ENCODE results near the gene MEIS2.

The MEIS2 gene

GRCh38 chr15:37112171-37112570, 11.8 kb upstream of the MEIS2 start:
- DNase-seq = no peak

DNA sequence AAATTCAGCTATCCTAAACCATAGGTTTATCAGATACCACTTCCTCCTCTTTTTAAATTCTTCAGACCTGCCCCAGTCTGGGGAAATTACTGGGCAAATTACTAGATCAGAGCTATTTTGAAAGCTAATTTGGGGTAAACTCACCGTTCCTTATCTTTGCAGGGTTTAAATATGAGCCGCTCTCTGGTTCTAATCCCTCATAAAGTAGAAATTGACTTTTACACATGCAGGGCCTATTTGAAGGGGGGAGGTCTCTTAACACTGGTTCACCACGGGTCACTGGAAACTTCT, 11.0 kb upstream of the MEIS2 start:
- no peak for DNase-seq

- DNase-seq = no peak
These were observed 9.7 kb upstream of the MEIS2 start for GRCh38 chr15:37109872-37110572.

- no peak for DNase-seq
These were observed 9.0 kb upstream of the MEIS2 start for GRCh38 chr15:37109168-37109871.

GRCh38 chr15:37108381-37109167, 8.2 kb upstream of the MEIS2 start:
- no peak for DNase-seq

DNA sequence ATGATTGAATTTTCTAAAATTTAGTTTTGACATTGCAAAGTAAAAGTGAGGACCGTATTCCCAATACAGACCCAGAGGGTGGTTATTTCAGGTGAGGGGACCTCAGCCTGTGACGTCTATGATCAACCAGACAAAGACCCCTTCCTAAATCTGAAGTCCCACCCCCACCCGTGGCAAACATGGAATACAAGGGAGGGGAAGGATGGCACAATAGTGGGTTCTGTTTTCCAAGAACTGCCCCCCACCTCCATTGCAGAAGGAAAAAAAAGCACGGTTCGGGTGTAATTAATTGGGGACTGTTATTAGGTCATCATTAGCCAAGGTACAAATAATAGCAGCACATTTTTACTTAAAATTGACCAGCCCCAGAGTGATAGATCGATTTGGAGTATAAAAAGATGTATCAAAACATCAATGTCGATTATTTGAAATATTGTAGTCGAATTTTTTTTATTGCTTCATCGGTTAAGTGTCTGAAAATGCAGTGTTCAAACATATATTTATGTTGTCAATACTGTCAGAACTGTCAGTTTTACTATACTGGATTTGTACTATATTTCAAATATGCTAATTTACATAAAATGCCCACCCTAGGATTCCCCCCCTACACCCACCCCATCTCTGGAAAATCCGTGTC, 7.5 kb upstream of the MEIS2 start:
- no peak for DNase-seq

- DNase-seq = no peak
These were observed 6.9 kb upstream of the MEIS2 start for GRCh38 chr15:37107071-37107743.

- no peak for DNase-seq
These were observed 6.2 kb upstream of the MEIS2 start for GRCh38 chr15:37106490-37107001.

GRCh38 chr15:37105889-37106288, 5.5 kb upstream of the MEIS2 start:
- no peak for DNase-seq

DNA sequence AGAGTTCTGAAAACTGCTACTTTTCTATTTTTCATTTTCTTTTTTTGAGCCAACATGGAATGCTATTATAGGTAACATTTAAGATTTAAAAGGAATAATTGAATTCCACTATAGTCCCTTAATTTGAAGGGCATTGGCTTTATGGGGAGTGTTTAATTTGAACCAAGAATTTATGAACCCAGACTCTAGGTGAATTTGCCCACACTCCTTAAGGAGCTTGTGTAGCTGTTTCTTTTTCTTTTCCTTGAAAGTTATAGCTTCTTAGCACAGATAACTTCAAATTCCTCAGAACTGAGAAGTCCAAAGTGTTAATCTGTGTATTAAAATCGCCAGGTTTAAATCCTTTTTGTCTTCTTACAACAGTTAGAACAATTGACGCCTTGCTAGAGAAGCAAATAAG, 4.7 kb upstream of the MEIS2 start:
- DNase-seq = no peak

GRCh38 chr15:37104424-37104981, 4.2 kb upstream of the MEIS2 start:
- no peak for DNase-seq

GRCh38 chr15:37103475-37104423, 3.4 kb upstream of the MEIS2 start:
- DNase-seq = no peak

GRCh38 chr15:37103163-37103435, 2.8 kb upstream of the MEIS2 start:
- DNase-seq = no peak

DNA sequence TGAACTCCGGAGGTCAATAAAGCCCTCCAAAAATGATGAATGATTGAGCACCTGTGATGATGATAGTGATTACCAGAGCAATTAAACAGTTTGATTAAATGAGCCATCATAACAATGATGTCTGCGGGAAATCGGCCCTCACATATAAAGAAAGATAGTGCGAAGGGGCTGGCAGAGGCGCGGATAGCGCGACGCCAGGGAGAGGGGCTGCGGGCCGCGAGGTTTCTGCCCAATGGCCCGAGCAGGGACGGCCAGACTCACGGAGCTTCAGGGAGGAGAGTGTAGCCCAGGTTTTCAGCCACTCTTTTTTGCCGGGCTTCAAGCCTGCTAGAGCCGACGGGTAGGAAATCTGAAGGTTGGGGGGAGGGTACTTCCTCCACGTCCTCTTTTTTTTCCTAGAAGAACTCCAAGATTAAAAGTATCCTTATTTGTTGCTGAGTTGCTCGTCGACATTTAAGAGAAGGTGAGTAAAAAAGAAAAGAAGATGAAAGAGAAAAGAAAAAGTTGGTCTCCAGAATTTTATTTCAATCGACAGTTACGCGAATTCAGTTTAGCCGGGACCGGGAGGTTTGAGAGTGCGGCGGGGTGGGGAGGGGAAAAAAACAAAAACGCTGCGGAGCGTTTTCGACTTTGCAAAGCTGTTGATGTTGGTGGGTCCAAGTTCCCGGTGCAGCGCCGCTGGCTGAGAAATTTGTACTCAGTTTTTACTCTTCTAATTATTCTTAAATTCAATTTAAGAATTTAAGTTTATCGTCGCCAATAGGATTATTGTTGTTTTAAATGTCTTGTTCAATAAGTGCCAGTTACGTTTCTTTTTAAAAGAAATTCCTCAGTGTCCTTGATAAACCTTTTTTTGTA, 2.2 kb upstream of the MEIS2 start:
- DNase-seq = no peak

DNA sequence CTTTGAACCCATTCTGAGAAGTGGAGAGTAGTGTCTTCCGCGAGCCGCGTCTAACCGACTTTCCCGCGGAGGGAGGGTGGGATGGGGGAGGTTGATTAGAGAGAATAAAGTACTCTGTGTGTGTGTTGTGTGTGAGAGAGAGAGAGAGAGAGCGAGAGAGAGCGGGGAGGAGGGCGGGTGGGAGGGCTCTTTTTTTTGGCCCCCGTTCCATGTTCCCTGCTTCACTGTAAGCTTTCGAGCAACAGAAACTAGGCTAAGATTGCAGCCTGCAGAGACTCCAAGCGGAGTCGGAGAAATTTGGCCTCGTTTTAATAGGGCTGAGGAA, 1.6 kb upstream of the MEIS2 start:
- no peak for DNase-seq

GRCh38 chr15:37100966-37101215, 542 bp upstream of the MEIS2 start:
- no peak for DNase-seq

- DNase-seq = peak; percentile 40
These were observed 835 bp downstream of the MEIS2 start for GRCh38 chr15:37099319-37100108.

DNA sequence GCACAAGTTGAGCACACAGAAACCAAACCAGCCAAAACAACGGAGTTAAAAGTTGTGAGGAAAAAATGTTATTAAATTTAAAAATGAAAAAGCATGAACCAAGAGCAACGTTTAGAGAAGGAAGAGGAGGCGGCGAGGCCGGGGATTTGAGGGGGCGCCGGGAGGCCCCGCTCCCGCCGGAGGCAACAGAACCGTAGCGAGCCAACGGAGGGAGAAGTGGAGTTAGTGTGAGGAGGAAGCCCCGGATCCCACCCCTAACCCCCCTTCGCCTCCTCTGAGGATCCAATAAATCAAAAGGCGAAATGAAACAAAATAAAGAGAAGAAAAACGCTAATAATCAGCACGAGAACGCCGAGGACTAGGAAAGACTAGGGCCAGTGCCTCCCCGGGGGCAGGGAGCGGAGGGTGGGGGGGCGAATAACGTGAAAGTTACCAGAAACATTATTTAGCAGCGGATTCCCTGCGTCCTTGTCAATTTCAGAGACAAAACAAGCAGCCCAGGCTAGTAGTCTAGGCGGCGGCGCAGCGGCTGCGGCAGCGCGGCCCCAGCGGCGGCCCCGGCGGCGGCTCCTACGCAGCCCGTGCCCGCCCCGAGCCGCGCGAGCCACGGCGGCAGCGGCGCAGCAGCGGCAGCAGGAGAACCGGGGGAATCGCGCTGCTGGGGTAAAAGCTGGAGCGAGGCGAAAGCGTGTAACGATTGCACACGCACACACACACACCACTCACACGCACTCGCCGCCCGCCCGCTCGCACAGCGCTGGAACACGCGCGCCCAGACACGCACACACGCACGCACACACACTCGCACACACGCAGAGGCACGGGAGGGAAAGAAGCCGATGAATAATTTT, 1.7 kb downstream of the MEIS2 start:
- peak; percentile 35 for DNase-seq
